Body of pancreas (tissue), 4 donors: Measurements from ENCODE around the gene TPH2. TPM values are rescaled to one million over a fixed set of nuclear protein-coding genes. Genes with fewer than 3 reads are reported as not detected.

Source experiments
- ATAC-seq: fragments of 150-250 bp; one replicate; pipeline ENCODE4 v1.9.1; 2016
- DNase-seq, 4 donors: peaks; one replicate each; pipeline ENCODE4 v3.0.0-alpha.2; 2019
- H3K27ac ChIP-seq, 4 donors: fragments of 200-600 bp; sonication (generic); 1 replicate in 3 of 4; 2 replicates in 1 of 4; pipeline versions ENCODE4 v1.5.1 to v1.6.1; 2016 to 2019; ENCODE audit warnings: mild to moderate bottlenecking in 1 of 4, mixed read lengths in 1 of 4, moderate library complexity in 1 of 4
- H3K27me3 ChIP-seq, 2 donors: fragments of 200-600 bp; sonication (generic); one replicate each; pipeline ENCODE4 v1.6.0; 2016; ENCODE audit warnings: mild to moderate bottlenecking in 1 of 2
- H3K36me3 ChIP-seq, 2 donors: fragments of 200-600 bp; sonication (generic); replicated peaks in 1 of 2; 2 replicates each; pipeline ENCODE4 v1.5.1; 2016; ENCODE audit warnings: low read depth in 2 of 2; ENCODE audit not compliant: insufficient read depth in 1 of 2
- H3K4me1 ChIP-seq: fragments of 200-600 bp; sonication (generic); one replicate; pipeline ENCODE4 v1.6.0; 2016
- H3K4me3 ChIP-seq, 2 donors: fragments of 200-600 bp; sonication (generic); 1 replicate in 1 of 2; 2 replicates in 1 of 2; pipeline ENCODE4 v1.5.1; 2016 to 2019
- H3K9me3 ChIP-seq, 3 donors: fragments of 200-600 bp; sonication (generic); 1 replicate in 2 of 3; 2 replicates in 1 of 3; pipeline ENCODE4 v1.5.1; 2016
- POLR2A ChIP-seq, 3 donors: fragments of 450-650 bp; IDR thresholded peaks; one replicate each; pipeline ENCODE4 v1.6.1; 2016; ENCODE audit warnings: antibody characterized with exemption in 3 of 3, mild to moderate bottlenecking in 2 of 3
- WGBS, 2 donors: methylation state at CpG; one replicate each; pipeline ENCODE4 v1.1.5; 2017; 5-methylcytosine and 5-hydroxymethylcytosine counted together
- intact Hi-C: fragments of 100-400 bp; cut with DNase I; formaldehyde crosslinking; loops from one replicate; pipeline ENCODE4 v1.15.1; 2023
- total RNA-seq, 2 donors: library from RNA; depleted of rRNA; stranded (reverse); fragments of >200 nt; gene quantifications; one replicate each; pipeline ENCODE4 v1.1.0, GENCODE V29; 2016
- TF ChIP-seq, protein P1 (sequence below), 7 experiments: fragments of 450-650 bp in 4 of 7; fragments of 200-600 bp in 3 of 7; sonication (generic) in 3 of 7; IDR thresholded peaks; one replicate each; pipeline ENCODE4 v1.5.1; 2016 to 2019; ENCODE audit warnings: antibody characterized with exemption in 7 of 7

The TPH2 gene
- total RNA-seq, 2 donors from 2014 or later = 0.26 TPM; not detected in 1

DNA sequence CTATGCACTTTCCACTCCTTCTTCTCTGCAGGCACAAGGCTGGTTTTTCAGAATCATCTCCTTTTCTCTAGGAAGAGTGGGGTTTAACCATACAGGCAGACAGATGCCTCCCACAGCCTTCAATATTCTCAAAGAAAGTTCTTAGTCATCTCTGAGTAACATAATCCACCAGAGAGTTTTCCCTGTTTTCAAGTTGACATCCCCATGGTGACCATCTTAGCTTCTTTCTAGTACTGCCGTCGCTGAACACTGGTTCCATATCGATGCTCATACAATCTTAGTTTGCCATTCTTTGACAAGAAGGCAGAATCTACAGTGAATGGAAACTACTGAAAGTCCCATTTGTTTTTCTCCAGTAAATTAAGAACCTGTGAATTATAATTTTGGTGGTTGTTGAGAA lies 28.6 kb downstream of the TPH2 start:
- Histone ChIP-seq H3K27me3 (no peaks in the 10 kb centered on the region), H3K9me3 (no peaks in the 10 kb centered on the region), H3K36me3 (no peaks in the 10 kb centered on the region), H3K4me3 (no peak overlapping the region), H3K4me1 (no peaks in the 10 kb centered on the region), H3K27ac (no peak overlapping the region)
- intact Hi-C loops = no loop called here
- TF ChIP-seq, protein P1, sequence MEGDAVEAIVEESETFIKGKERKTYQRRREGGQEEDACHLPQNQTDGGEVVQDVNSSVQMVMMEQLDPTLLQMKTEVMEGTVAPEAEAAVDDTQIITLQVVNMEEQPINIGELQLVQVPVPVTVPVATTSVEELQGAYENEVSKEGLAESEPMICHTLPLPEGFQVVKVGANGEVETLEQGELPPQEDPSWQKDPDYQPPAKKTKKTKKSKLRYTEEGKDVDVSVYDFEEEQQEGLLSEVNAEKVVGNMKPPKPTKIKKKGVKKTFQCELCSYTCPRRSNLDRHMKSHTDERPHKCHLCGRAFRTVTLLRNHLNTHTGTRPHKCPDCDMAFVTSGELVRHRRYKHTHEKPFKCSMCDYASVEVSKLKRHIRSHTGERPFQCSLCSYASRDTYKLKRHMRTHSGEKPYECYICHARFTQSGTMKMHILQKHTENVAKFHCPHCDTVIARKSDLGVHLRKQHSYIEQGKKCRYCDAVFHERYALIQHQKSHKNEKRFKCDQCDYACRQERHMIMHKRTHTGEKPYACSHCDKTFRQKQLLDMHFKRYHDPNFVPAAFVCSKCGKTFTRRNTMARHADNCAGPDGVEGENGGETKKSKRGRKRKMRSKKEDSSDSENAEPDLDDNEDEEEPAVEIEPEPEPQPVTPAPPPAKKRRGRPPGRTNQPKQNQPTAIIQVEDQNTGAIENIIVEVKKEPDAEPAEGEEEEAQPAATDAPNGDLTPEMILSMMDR (IDR thresholded peaks at IDR 0.05) = no peak
- ATAC-seq (no peak), DNase-seq (no peak)
- WGBS, 2 donors = 63 to 69% methylated on average over 3 of the region's 3 CpGs

DNA sequence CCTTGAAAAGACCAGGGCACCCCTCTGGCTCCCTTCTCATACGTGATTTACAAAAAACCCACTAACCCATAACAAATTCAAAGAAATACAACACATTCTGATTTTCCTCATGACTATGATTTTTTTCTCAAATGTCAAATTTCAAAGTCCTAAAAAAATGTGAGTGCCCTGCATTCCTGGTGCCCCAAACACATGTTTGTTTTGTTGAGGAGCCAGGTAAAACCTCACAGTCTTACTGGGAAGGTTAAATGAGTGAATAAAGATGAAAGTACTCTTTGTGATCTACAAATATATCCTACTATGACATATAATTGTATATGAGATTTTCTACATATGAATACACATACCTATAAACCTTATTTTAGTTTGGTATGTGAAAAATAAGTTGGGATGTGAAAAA lies 30.7 kb downstream of the TPH2 start:
- WGBS, 2 donors = 91 to 95% methylated on average over 1 of the region's 1 CpG
- no peak for TF ChIP-seq POLR2A (IDR thresholded peaks at IDR 0.05)
- TF ChIP-seq, protein P1 (IDR thresholded peaks at IDR 0.05) = no peak
- DNase-seq (no peak), ATAC-seq (no peak)
- Histone ChIP-seq H3K36me3 (no peaks in the 10 kb centered on the region), H3K9me3 (no peaks in the 10 kb centered on the region), H3K27ac (no peak overlapping the region), H3K4me3 (no peak overlapping the region), H3K27me3 (no peaks in the 10 kb centered on the region), H3K4me1 (no peaks in the 10 kb centered on the region)
- intact Hi-C loops = no loop called here

DNA sequence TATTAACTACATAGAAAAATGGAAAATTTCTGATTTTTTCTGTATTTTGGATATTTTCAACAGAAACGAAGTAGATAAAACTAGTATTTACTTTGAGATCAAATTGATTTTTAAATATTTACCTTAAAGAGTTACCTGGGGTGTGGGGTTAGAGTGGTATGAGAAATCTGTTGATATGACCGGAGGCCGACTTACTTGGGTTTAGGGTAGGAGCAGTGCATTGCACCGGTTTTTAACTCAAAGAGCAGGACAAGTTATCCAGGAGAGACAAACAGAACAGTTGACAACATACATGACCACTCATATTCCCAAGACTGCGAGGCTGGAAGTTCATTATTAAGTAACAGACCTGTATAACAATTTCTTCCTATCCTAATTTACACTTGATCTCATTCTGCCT lies 31.4 kb downstream of the TPH2 start:
- Histone ChIP-seq H3K36me3 (no peaks in the 10 kb centered on the region), H3K4me1 (no peaks in the 10 kb centered on the region), H3K27me3 (no peaks in the 10 kb centered on the region), H3K27ac (no peak overlapping the region), H3K9me3 (no peaks in the 10 kb centered on the region), H3K4me3 (no peak overlapping the region)
- DNase-seq (no peak), ATAC-seq (no peak)
- 72% methylated on average over 5 of the region's 5 CpGs for WGBS, 2 donors
- intact Hi-C loops = no loop called here
- TF ChIP-seq, protein P1 (IDR thresholded peaks at IDR 0.05) = no peak
- no peak for TF ChIP-seq POLR2A (IDR thresholded peaks at IDR 0.05)

DNA sequence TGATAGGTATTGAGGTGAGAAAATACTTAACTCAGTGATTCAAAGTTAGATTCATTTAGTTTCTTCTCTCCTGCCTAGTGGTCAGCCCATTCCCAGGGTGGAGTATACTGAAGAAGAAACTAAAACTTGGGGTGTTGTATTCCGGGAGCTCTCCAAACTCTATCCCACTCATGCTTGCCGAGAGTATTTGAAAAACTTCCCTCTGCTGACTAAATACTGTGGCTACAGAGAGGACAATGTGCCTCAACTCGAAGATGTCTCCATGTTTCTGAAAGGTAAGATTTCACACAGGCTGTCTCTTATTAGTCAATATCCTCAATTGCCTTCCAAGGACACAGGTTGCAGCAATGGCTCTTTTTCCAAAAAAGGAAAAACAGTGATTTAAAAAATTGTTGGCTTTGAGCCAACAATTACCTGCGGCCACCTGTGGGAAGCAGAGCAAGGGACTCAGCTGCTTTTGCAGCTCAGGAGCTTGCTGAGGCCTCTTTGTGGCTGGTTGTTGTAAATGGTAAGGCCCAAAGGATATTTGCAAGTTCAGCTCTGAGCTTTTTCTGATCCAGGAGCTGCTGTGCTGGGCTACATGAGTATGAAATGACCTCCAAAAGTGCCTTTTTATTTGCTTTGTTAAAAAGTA lies 33.9 kb downstream of the TPH2 start:
- 42 to 48% methylated on average over 4 of the region's 4 CpGs for WGBS, 2 donors
- H3K27me3 ChIP-seq = no peaks in the 10 kb centered on the region
- peak; percentile 13 to 44 (median 32) for DNase-seq
- H3K4me1 ChIP-seq = no peaks in the 10 kb centered on the region
- no peak overlapping the region for H3K4me3 ChIP-seq
- no peaks in the 10 kb centered on the region for H3K36me3 ChIP-seq
- H3K27ac ChIP-seq = no peak overlapping the region
- TF ChIP-seq, protein P1 (IDR thresholded peaks at IDR 0.05) = peak in 2 of 7 experiments; percentile 17 to 21
- TF ChIP-seq POLR2A (IDR thresholded peaks at IDR 0.05) = no peak
- intact Hi-C loops = no loop called here
- ATAC-seq = peak; percentile 48
- H3K9me3 ChIP-seq = no peaks in the 10 kb centered on the region

DNA sequence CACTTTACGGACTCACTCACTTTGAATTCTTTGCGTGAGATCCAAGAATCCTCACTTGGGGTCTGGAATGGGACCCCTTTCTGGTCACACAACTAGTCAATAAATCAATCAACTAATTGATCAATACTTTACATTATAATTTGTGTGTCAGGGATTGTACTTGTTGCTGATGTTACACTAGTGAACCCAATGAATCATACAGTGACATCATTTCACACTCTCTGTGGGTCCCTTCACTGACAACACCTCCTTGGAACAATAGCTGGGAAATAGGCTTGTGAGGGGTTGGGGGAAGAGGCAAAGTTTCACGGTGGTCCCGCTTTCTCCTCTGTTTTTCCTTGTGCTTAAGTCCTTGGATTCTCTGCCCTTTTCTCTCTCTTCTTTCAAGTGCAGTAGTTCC lies 35.0 kb downstream of the TPH2 start:
- Histone ChIP-seq H3K4me1 (no peaks in the 10 kb centered on the region), H3K36me3 (no peaks in the 10 kb centered on the region), H3K27ac (no peak overlapping the region), H3K4me3 (no peak overlapping the region), H3K27me3 (no peaks in the 10 kb centered on the region), H3K9me3 (no peaks in the 10 kb centered on the region)
- ATAC-seq = no peak
- intact Hi-C loops = no loop called here
- TF ChIP-seq POLR2A (IDR thresholded peaks at IDR 0.05) = no peak
- TF ChIP-seq, protein P1 (IDR thresholded peaks at IDR 0.05) = no peak
- 58 to 68% methylated on average over 4 of the region's 4 CpGs for WGBS, 2 donors
- no peak for DNase-seq
